IMR-90 (cell line): ENCODE measurements around the gene NTSR1. TPM values are rescaled to one million over a fixed set of nuclear protein-coding genes. Genes with fewer than 3 reads are reported as not detected.

Experiments used
- ATAC-seq: fragments of 200-7000 bp; cut with Tn5 transposase; 2 replicates; pipeline ENCODE4 v1.9.1; 2020; ENCODE audit warnings: low read depth, mild to moderate bottlenecking, moderate library complexity
- BruUV-seq: library from RNA; stranded (reverse); fragments of 400-500 nt; replicated peaks from 2 replicates; lab custom pipeline; 2021; lab: Mats Ljungman, UMichigan
- CTCF ChIA-PET: fragments of 300-600 bp; formaldehyde crosslinking; extraction: SDS; loops from one replicate; lab custom pipeline; 2021; ENCODE audit warnings: antibody characterized with exemption; lab: Yijun Ruan, JAX
- POLR2A ChIA-PET: fragments of 300-600 bp; sonication (Branson Sonifier 250); formaldehyde crosslinking; loops from one replicate; lab custom pipeline; 2022; ENCODE audit warnings: antibody characterized with exemption; ENCODE audit not compliant: unreplicated experiment; lab: Charles Lee
- DNase-seq: peaks from one replicate; pipeline ENCODE4 v3.0.0; 2013
- H2AFZ ChIP-seq: replicated peaks from 2 replicates; pipeline ENCODE3; 2013; ENCODE audit warnings: low read length, mild to moderate bottlenecking; ENCODE audit not compliant: poor library complexity
- H2AK5ac ChIP-seq: 2 replicates; pipeline ENCODE4 v1.6.1; 2013; ENCODE audit warnings: low read depth, low read length, inconsistent platforms
- H2AK9ac ChIP-seq: replicated peaks from 2 replicates; pipeline ENCODE3; 2013; ENCODE audit warnings: mild to moderate bottlenecking, low read depth, low read length, moderate library complexity; ENCODE audit not compliant: poor library complexity
- H2BK120ac ChIP-seq: 2 replicates; pipeline ENCODE4 v1.6.1; 2013; ENCODE audit warnings: low read depth, low read length, inconsistent platforms
- H2BK15ac ChIP-seq: 3 replicates; pipeline ENCODE4 v1.6.1; 2013; ENCODE audit warnings: low read depth, low read length, inconsistent platforms
- H2BK20ac ChIP-seq: 2 replicates; pipeline ENCODE4 v1.6.1; 2013; ENCODE audit warnings: low read depth, mild to moderate bottlenecking, inconsistent platforms, low read length, moderate library complexity
- H2BK5ac ChIP-seq: 2 replicates; pipeline ENCODE4 v1.6.1; 2013; ENCODE audit warnings: mild to moderate bottlenecking, low read depth, low read length, inconsistent platforms; ENCODE audit not compliant: poor library complexity, severe bottlenecking
- H3K14ac ChIP-seq: replicated peaks from 2 replicates; pipeline ENCODE4 v1.6.1; 2013; ENCODE audit warnings: low read depth, low read length, inconsistent platforms
- H3K18ac ChIP-seq: 2 replicates; pipeline ENCODE4 v1.6.1; 2013; ENCODE audit warnings: low read depth, low read length, control low read depth
- H3K23ac ChIP-seq: 2 replicates; pipeline ENCODE4 v1.6.1; 2013; ENCODE audit warnings: low read depth, low read length, inconsistent platforms
- H3K27ac ChIP-seq: 2 replicates; pipeline ENCODE4 v1.5.1; 2013; ENCODE audit warnings: mild to moderate bottlenecking, control low read depth, low read length; ENCODE audit not compliant: insufficient read depth
- H3K27me3 ChIP-seq: 2 replicates; pipeline ENCODE4 v1.6.1; 2013; ENCODE audit warnings: low read length; ENCODE audit not compliant: control insufficient read depth, insufficient read depth
- H3K36me3 ChIP-seq: 2 replicates; pipeline ENCODE4 v1.6.1; 2013; ENCODE audit warnings: low read length, mixed read lengths; ENCODE audit not compliant: control insufficient read depth, insufficient read depth
- H3K4ac ChIP-seq: 2 replicates; pipeline ENCODE4 v1.6.1; 2013; ENCODE audit warnings: low read depth, low read length, inconsistent platforms
- H3K4me1 ChIP-seq: 2 replicates; pipeline ENCODE4 v1.6.1; 2013; ENCODE audit warnings: low read length, mixed read lengths; ENCODE audit not compliant: control insufficient read depth, insufficient read depth
- H3K4me2 ChIP-seq: 2 replicates; pipeline ENCODE4 v1.6.1; 2013; ENCODE audit warnings: low read depth, mild to moderate bottlenecking, control low read depth, low read length, moderate library complexity
- H3K4me3 ChIP-seq: 2 replicates; pipeline ENCODE4 v1.5.1; 2013; ENCODE audit warnings: low read depth, mild to moderate bottlenecking, control low read depth, low read length, moderate library complexity; ENCODE audit not compliant: insufficient read depth
- H3K56ac ChIP-seq: 2 replicates; pipeline ENCODE4 v1.6.1; 2013; ENCODE audit warnings: low read length, inconsistent platforms; ENCODE audit not compliant: insufficient read depth; ENCODE audit errors: extremely low read depth
- H3K79me1 ChIP-seq, 2 experiments: 2 replicates each; pipeline ENCODE4 v1.6.1; 2013; ENCODE audit warnings: low read length in 2 of 2, inconsistent platforms in 1 of 2, low read depth in 1 of 2
- H3K9ac ChIP-seq: 2 replicates; pipeline ENCODE4 v1.6.1; 2013; ENCODE audit warnings: low read depth, low read length, control low read depth
- H3K9me1 ChIP-seq: 2 replicates; pipeline ENCODE4 v1.6.1; 2013; ENCODE audit warnings: low read length, inconsistent platforms; ENCODE audit not compliant: insufficient read depth
- H3K9me3 ChIP-seq: 2 replicates; pipeline ENCODE4 v1.6.1; 2013; ENCODE audit warnings: low read length; ENCODE audit not compliant: control insufficient read depth, insufficient read depth
- H4K20me1 ChIP-seq: 2 replicates; pipeline ENCODE4 v1.6.1; 2013; ENCODE audit warnings: low read length, inconsistent platforms; ENCODE audit not compliant: insufficient read depth
- H4K5ac ChIP-seq: 2 replicates; pipeline ENCODE4 v1.6.1; 2013; ENCODE audit warnings: mild to moderate bottlenecking, low read depth, low read length, control low read depth
- H4K8ac ChIP-seq, 2 experiments: 2 replicates each; pipeline ENCODE4 v1.6.1; 2013; ENCODE audit warnings: low read depth in 2 of 2, low read length in 2 of 2, control low read depth in 1 of 2, inconsistent platforms in 1 of 2
- H4K91ac ChIP-seq: 2 replicates; pipeline ENCODE4 v1.6.1; 2013; ENCODE audit warnings: low read depth, low read length, inconsistent platforms; ENCODE audit not compliant: insufficient read depth
- CEBPB ChIP-seq: IDR thresholded peaks from 2 replicates; pipeline ENCODE4 v1.6.1; 2012; ENCODE audit warnings: low read depth, low read length, improper control_type of control experiment
- MAFK ChIP-seq: IDR thresholded peaks from 2 replicates; pipeline ENCODE4 v1.6.1; 2012; ENCODE audit warnings: low read depth, low read length, improper control_type of control experiment
- MXI1 ChIP-seq: IDR thresholded peaks from 2 replicates; pipeline ENCODE4 v1.6.1; 2012; ENCODE audit warnings: low read depth, mild to moderate bottlenecking, low read length, moderate library complexity, borderline replicate concordance
- POLR2A ChIP-seq: IDR thresholded peaks from 2 replicates; pipeline ENCODE4 v1.6.1; 2012; ENCODE audit warnings: mild to moderate bottlenecking, low read depth, low read length
- RFX5 ChIP-seq: IDR thresholded peaks from 2 replicates; pipeline ENCODE4 v1.8.0; 2012; ENCODE audit warnings: low read depth, mild to moderate bottlenecking, low read length, moderate library complexity
- WGBS, 2 experiments: methylation state at CpG; one replicate each; pipeline versions ENCODE4 v1.1.5 to v1.1.7; 2013; ENCODE audit warnings: missing lambda C conversion rate in 2 of 2; ENCODE audit not compliant: insufficient read length in 1 of 2; ENCODE audit errors: extremely low coverage in 2 of 2; 5-methylcytosine and 5-hydroxymethylcytosine counted together
- dilution Hi-C: fragments of 300-500 bp; cut with HindIII; formaldehyde crosslinking; loops from one replicate; pipeline ENCODE4 v1.14.3; 2018; ENCODE audit warnings: low sequenced_read_pairs; ENCODE audit not compliant: unreplicated experiment
- in situ Hi-C: fragments of 300-500 bp; cut with MboI; formaldehyde crosslinking; loops from 3 replicates; pipeline ENCODE4 v1.14.3; 2019; ENCODE audit warnings: low sequenced_read_pairs, inconsistent platforms, mixed read lengths
- intact Hi-C: fragments of 100-400 bp; cut with micrococcal nuclease; formaldehyde crosslinking; loops from 2 replicates; pipeline ENCODE4 v1.10.0; 2022
- polyA plus RNA-seq, 3 experiments: library from polyadenylated mRNA; depleted of rRNA; stranded (reverse); fragments of >200 nt; gene quantifications; 2 replicates each; pipeline ENCODE4 v1.2.3, GENCODE V29; 2012; ENCODE audit warnings: low replicate concordance in 1 of 3
- total RNA-seq: library from RNA; depleted of rRNA; stranded (reverse); fragments of >200 nt; gene quantifications from 2 replicates; pipeline ENCODE4 v1.2.3, GENCODE V29; 2012
- TF ChIP-seq, protein P1 (sequence below): fragments of 150-350 bp; IDR thresholded peaks from 2 replicates; pipeline ENCODE4 v1.6.1; 2017; ENCODE audit warnings: mild to moderate bottlenecking, antibody characterized with exemption, low read length, low read depth

The NTSR1 gene
- total and polyA plus RNA-seq, 2 of the 4 experiments (the other 2 are of a cell fraction), result 0.54 to 1.8 TPM

- Histone ChIP-seq H2BK15ac (no peak overlapping the region), H3K9me3 (peaks cover 9% of the 10 kb centered on the region), H3K4me2 (no peak overlapping the region), H3K36me3 (no peaks in the 10 kb centered on the region), H3K4me1 (peaks cover 3% of the 10 kb centered on the region; the same call in 1 of the 2 replicates), H3K56ac (no peak overlapping the region), H3K79me1 (no peaks in the 10 kb centered on the region), H3K4me3 (no peak overlapping the region), H2BK5ac (no peak overlapping the region), H3K9me1 (no peaks in the 10 kb centered on the region), H4K20me1 (no peaks in the 10 kb centered on the region), H2BK20ac (no peak overlapping the region), H3K18ac (no peak overlapping the region), H4K5ac (no peak overlapping the region), H2AK5ac (no peak overlapping the region), H3K9ac (no peak overlapping the region), H2AFZ (no peak overlapping the region), H3K27ac (no peak overlapping the region), H3K27me3 (peaks cover 9% of the 10 kb centered on the region), H3K4ac (no peak overlapping the region), H3K14ac (no peak overlapping the region), H3K23ac (no peak overlapping the region), H4K91ac (no peak overlapping the region), H2BK120ac (no peak overlapping the region), H2AK9ac (no peak overlapping the region), H4K8ac (no peak overlapping the region)
- BruUV-seq, result no TSS peak
- in situ Hi-C loops, result loop anchor here (25.0 kb wide), 1 partner anchor 335 kb away; the partner anchor contains the start of gene BHLHE23
- ATAC-seq (no peak), DNase-seq (no peak)
- intact Hi-C loops, result no loop called here
- CTCF ChIA-PET, result no interaction called here
- WGBS, 2 experiments, result 100% methylated on average over 4 of the region's 9 CpGs; no CpG with 5 or more reads in 1 of the 2 experiments
- TF ChIP-seq MXI1 (no peak), POLR2A (no peak), RFX5 (no peak), MAFK (no peak), CEBPB (peak; percentile 26; the same call in 1 of the 2 replicates)
- TF ChIP-seq, protein P1, sequence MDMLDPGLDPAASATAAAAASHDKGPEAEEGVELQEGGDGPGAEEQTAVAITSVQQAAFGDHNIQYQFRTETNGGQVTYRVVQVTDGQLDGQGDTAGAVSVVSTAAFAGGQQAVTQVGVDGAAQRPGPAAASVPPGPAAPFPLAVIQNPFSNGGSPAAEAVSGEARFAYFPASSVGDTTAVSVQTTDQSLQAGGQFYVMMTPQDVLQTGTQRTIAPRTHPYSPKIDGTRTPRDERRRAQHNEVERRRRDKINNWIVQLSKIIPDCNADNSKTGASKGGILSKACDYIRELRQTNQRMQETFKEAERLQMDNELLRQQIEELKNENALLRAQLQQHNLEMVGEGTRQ, result no peak
- POLR2A ChIA-PET, result no interaction called here
- dilution Hi-C loops, result no loop called here
Observed at GRCh38 chr20:62676976-62677375, 31.7 kb upstream of the NTSR1 start.
